ENCODE data around the gene MAGI3.

DNA sequence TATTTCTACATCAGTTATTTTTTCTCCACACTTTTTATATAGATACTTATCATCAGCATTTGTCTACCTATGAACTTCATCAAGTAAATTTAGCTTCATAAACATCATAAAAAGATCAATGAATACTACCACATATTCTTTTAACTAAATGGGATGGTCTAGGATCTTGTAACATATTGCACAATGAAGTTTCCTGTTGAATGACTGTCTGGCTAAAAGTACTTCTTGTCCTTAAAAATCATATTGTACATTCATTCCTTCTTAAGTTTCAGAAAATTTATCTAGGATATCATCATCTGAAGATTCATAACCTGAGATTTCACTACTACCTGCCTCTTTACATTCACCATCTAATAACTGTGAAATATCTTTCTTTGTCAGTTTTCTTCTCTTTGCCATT lies 69.0 kb downstream of the MAGI3 start:
- TF ChIP-seq, protein P1, sequence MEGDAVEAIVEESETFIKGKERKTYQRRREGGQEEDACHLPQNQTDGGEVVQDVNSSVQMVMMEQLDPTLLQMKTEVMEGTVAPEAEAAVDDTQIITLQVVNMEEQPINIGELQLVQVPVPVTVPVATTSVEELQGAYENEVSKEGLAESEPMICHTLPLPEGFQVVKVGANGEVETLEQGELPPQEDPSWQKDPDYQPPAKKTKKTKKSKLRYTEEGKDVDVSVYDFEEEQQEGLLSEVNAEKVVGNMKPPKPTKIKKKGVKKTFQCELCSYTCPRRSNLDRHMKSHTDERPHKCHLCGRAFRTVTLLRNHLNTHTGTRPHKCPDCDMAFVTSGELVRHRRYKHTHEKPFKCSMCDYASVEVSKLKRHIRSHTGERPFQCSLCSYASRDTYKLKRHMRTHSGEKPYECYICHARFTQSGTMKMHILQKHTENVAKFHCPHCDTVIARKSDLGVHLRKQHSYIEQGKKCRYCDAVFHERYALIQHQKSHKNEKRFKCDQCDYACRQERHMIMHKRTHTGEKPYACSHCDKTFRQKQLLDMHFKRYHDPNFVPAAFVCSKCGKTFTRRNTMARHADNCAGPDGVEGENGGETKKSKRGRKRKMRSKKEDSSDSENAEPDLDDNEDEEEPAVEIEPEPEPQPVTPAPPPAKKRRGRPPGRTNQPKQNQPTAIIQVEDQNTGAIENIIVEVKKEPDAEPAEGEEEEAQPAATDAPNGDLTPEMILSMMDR (tag by site-specific recombination; IDR thresholded peaks at IDR 0.05) = no peak
- TF ChIP-seq ZNF660 (tag by site-specific recombination; IDR thresholded peaks at IDR 0.05) = no peak
- no peak for TF ChIP-seq ZNF664 (tag by site-specific recombination; IDR thresholded peaks at IDR 0.05)
- TF ChIP-seq ZNF658 (tag by site-specific recombination; IDR thresholded peaks at IDR 0.05) = no peak
- TF ChIP-seq, protein P2, sequence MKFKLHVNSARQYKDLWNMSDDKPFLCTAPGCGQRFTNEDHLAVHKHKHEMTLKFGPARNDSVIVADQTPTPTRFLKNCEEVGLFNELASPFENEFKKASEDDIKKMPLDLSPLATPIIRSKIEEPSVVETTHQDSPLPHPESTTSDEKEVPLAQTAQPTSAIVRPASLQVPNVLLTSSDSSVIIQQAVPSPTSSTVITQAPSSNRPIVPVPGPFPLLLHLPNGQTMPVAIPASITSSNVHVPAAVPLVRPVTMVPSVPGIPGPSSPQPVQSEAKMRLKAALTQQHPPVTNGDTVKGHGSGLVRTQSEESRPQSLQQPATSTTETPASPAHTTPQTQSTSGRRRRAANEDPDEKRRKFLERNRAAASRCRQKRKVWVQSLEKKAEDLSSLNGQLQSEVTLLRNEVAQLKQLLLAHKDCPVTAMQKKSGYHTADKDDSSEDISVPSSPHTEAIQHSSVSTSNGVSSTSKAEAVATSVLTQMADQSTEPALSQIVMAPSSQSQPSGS (tag by site-specific recombination; IDR thresholded peaks at IDR 0.05; ENCODE audit: low read depth) = no peak
- TF ChIP-seq, protein P3, sequence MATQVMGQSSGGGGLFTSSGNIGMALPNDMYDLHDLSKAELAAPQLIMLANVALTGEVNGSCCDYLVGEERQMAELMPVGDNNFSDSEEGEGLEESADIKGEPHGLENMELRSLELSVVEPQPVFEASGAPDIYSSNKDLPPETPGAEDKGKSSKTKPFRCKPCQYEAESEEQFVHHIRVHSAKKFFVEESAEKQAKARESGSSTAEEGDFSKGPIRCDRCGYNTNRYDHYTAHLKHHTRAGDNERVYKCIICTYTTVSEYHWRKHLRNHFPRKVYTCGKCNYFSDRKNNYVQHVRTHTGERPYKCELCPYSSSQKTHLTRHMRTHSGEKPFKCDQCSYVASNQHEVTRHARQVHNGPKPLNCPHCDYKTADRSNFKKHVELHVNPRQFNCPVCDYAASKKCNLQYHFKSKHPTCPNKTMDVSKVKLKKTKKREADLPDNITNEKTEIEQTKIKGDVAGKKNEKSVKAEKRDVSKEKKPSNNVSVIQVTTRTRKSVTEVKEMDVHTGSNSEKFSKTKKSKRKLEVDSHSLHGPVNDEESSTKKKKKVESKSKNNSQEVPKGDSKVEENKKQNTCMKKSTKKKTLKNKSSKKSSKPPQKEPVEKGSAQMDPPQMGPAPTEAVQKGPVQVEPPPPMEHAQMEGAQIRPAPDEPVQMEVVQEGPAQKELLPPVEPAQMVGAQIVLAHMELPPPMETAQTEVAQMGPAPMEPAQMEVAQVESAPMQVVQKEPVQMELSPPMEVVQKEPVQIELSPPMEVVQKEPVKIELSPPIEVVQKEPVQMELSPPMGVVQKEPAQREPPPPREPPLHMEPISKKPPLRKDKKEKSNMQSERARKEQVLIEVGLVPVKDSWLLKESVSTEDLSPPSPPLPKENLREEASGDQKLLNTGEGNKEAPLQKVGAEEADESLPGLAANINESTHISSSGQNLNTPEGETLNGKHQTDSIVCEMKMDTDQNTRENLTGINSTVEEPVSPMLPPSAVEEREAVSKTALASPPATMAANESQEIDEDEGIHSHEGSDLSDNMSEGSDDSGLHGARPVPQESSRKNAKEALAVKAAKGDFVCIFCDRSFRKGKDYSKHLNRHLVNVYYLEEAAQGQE (tag by site-specific recombination; IDR thresholded peaks at IDR 0.05) = no peak
